ENCODE results near the gene GREB1. TPM values are rescaled to one million over a fixed set of nuclear protein-coding genes. Genes with fewer than 3 reads are reported as not detected.

Gene GREB1
- total RNA-seq, 1 donor from 2014 or later = 26.6 TPM

DNA sequence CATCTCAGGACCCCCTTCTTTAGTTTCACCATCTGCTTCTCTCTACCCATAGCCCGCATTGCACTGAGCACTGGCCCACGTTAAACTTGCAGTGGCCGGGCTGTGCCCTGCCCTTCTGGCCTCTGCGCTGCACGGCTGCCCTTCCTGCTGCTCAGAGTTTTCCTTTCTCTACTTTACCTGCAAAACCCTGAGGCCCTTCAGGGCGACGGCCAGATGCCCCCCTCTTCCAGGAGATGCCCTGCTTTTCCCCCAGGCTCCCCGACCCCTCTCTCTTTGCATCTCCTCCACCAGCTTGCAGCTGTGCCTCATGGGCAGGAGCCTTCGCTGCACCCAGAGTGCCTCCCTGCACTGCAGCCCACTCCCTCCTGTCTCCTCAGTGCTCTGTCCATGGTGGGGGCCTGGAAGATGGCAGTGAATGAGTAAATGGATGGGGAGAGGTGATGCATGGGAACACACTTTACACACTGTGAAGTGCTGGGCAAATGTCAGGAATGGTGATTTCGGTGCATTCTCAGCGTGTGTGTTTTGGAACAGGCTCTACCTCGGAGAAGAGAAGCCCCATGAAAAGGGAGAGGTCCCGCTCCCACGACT, 82.3 kb downstream of the GREB1 start:
- Mint-ChIP-seq H3K4me1 (no peaks in the 10 kb centered on the region), H3K27me3 (ENCODE audit: low read depth) (no peaks in the 10 kb centered on the region), H3K36me3 (peaks cover 16% of the 10 kb centered on the region), H3K4me3 (no peak overlapping the region), H3K27ac (no peak overlapping the region), H3K9me3 (no peaks in the 10 kb centered on the region)
- no peak for DNase-seq (ENCODE audit: low spot score in 2 of 2, unreplicated experiment in 2 of 2)
- TF ChIP-seq CTCF (IDR thresholded peaks at IDR 0.05; ENCODE audit: unreplicated experiment) = no peak

DNA sequence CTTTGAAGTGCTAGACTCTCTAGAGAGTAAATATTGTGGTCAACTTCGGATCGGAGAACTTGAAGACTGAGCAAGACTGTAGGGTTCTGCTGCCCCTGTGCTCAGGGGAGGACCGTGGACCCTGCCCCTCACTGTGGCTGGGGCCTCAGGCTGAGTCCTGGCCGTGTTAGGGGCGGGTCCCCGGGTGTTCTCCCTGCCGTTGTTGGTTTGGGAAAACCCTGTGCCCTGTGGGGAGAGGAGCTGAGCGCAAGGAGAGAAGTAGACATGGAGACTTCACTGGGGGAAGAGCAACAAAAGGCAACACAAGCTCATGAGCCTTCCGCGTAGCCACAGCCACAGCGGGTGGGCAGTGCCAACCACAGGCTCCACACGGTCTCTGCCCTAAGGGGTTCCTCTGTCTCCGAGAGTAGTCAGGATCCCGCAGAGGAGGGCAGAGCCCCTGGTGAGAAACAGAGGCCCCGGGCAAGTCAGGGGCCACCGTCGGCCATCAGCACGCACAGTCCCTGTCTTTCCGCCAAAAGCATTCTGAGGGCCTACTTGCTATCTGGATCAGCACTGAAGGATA, 83.1 kb downstream of the GREB1 start:
- Mint-ChIP-seq H3K36me3 (peaks cover 14% of the 10 kb centered on the region), H3K4me1 (no peaks in the 10 kb centered on the region), H3K9me3 (no peaks in the 10 kb centered on the region), H3K27ac (no peak overlapping the region), H3K27me3 (ENCODE audit: low read depth) (no peaks in the 10 kb centered on the region), H3K4me3 (no peak overlapping the region)
- TF ChIP-seq CTCF (IDR thresholded peaks at IDR 0.05; ENCODE audit: unreplicated experiment) = no peak
- no peak for DNase-seq (ENCODE audit: low spot score in 2 of 2, unreplicated experiment in 2 of 2)

DNA sequence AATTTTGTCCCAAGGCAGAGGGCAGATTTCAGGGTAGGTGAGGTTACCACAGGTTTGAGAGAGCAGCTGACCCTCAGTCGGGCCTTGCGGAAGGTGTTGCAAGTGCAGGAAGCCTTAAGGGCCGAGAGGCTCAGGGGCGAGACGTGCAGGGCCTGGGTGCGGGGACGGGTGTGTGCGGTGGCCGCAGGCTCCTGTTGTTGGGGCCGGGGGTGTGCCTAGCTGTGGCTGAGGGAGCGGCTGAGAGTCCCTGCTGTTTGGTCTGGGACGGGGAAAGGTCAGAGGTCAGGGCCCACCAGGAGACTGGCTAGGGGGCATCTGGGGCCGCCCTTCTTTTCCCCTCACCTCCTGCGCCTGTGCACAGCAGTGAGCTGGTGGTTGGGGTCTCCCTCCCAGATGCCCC, 83.7 kb downstream of the GREB1 start:
- Mint-ChIP-seq H3K4me3 (no peak overlapping the region), H3K4me1 (no peaks in the 10 kb centered on the region), H3K36me3 (peaks cover 12% of the 10 kb centered on the region), H3K27me3 (ENCODE audit: low read depth) (no peaks in the 10 kb centered on the region), H3K9me3 (no peaks in the 10 kb centered on the region), H3K27ac (no peak overlapping the region)
- no peak for DNase-seq (ENCODE audit: low spot score in 2 of 2, unreplicated experiment in 2 of 2)
- no peak for TF ChIP-seq CTCF (IDR thresholded peaks at IDR 0.05; ENCODE audit: unreplicated experiment)

GRCh38 chr2:11617984-11618707, 84.3 kb downstream of the GREB1 start:
- peaks cover 12% of the 10 kb centered on the region for H3K36me3 Mint-ChIP-seq
- no peak for TF ChIP-seq CTCF (IDR thresholded peaks at IDR 0.05; ENCODE audit: unreplicated experiment)
- no peak overlapping the region for H3K4me3 Mint-ChIP-seq

DNA sequence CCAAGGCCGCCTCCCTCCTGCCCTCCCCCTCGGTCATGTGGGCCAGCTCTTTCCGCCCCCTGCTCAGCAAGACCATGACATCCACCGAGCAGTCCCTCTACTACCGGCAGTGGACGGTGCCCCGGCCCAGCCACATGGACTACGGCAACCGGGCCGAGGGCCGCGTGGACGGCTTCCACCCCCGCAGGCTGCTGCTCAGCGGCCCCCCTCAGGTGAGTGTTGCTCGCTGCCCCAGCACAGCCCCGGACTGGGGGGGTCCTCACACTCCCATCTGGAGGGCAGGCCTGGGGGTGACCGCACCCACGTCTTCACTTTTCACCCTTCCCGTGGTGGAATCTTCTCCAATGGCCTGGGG, 84.8 kb downstream of the GREB1 start:
- no peak for TF ChIP-seq CTCF (IDR thresholded peaks at IDR 0.05; ENCODE audit: unreplicated experiment)

More at GRCh38 chr2:11617984-11618707, 84.3 kb downstream of the GREB1 start:
- no peaks in the 10 kb centered on the region for H3K4me1 Mint-ChIP-seq
- DNase-seq (ENCODE audit: low spot score in 2 of 2, unreplicated experiment in 2 of 2) = no peak
- no peak overlapping the region for H3K27ac Mint-ChIP-seq
- H3K9me3 Mint-ChIP-seq = no peaks in the 10 kb centered on the region
- H3K27me3 Mint-ChIP-seq (ENCODE audit: low read depth) = no peaks in the 10 kb centered on the region

More for the DNA sequence above, 84.8 kb downstream of the GREB1 start:
- DNase-seq (ENCODE audit: low spot score in 2 of 2, unreplicated experiment in 2 of 2) = no peak
- Mint-ChIP-seq H3K4me3 (no peak overlapping the region), H3K9me3 (no peaks in the 10 kb centered on the region), H3K4me1 (no peaks in the 10 kb centered on the region), H3K36me3 (peaks cover 12% of the 10 kb centered on the region), H3K27ac (no peak overlapping the region), H3K27me3 (ENCODE audit: low read depth) (no peaks in the 10 kb centered on the region)

Measured in mesothelial cell of epicardium (in vitro differentiated cells).